Esophagus muscularis mucosa (tissue), 4 donors: ENCODE measurements around the gene UROC1.

Experiments
- EP300 ChIP-seq: sonication (generic); formaldehyde crosslinking; IDR thresholded peaks from one replicate; pipeline ENCODE4 v1.6.1; 2017; ENCODE audit warnings: antibody characterized with exemption
- POLR2A ChIP-seq: fragments of 450-650 bp; IDR thresholded peaks from one replicate; pipeline ENCODE4 v1.6.1; 2017; ENCODE audit warnings: antibody characterized with exemption, moderate library complexity, mild to moderate bottlenecking, low read depth
- POLR2AphosphoS5 ChIP-seq, 2 donors: sonication (generic); formaldehyde crosslinking; IDR thresholded peaks; one replicate each; pipeline ENCODE4 v1.6.1; 2017; ENCODE audit warnings: antibody characterized with exemption in 2 of 2
- TF ChIP-seq, protein P1 (sequence below), 3 experiments: fragments of 200-600 bp in 2 of 3; fragments of 450-650 bp in 1 of 3; sonication (generic) in 2 of 3; IDR thresholded peaks; one replicate each; pipeline ENCODE4 v1.5.1; 2017 to 2019; ENCODE audit warnings: antibody characterized with exemption in 3 of 3, mild to moderate bottlenecking in 2 of 3, moderate library complexity in 1 of 3

DNA sequence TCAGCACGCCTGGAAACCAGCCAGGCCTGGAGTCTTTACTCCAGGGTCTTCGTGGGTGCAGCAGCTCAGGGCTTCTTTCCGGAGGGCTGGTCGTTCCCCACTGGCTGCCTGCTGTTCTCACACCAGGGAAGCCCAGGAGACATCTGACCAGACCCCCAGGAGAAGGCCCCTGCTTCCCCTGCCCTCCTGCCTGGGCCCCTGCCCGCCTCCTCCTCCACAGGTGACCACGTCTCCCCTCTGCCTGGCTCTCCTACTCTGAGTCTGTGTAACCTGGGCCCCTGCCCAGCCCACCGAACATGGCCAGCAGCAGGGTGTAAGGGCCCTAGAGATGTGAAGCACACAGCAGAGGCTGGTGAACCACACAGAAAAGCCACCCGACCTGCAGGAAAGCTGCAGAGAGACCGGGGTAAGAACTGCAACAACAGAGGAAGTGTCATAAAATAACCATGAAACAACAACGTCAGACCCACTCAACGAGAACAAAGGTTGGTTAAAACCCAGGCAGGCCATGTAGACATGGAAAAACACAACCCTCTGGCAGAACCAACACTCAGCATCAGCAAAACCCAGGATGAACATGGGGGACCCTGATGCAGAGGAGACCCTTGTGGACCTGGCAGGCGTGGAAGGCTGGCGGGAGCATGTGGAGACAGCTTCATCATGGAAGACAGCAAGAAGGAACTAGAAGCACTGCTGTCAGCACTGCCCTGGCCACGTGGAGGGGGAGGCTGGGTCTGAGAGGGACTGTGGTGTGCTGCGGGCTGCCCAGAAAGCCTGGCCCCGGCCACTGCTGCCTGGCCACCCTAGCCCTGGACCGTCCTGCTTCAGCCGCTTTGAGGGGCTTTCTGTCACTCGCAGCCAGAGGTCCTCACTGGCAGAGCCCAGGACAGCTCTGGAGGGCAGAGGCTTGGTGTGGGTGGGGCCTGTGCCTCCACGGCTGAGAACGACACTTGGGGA, 20.4 kb downstream of the UROC1 start:
- TF ChIP-seq, protein P1, sequence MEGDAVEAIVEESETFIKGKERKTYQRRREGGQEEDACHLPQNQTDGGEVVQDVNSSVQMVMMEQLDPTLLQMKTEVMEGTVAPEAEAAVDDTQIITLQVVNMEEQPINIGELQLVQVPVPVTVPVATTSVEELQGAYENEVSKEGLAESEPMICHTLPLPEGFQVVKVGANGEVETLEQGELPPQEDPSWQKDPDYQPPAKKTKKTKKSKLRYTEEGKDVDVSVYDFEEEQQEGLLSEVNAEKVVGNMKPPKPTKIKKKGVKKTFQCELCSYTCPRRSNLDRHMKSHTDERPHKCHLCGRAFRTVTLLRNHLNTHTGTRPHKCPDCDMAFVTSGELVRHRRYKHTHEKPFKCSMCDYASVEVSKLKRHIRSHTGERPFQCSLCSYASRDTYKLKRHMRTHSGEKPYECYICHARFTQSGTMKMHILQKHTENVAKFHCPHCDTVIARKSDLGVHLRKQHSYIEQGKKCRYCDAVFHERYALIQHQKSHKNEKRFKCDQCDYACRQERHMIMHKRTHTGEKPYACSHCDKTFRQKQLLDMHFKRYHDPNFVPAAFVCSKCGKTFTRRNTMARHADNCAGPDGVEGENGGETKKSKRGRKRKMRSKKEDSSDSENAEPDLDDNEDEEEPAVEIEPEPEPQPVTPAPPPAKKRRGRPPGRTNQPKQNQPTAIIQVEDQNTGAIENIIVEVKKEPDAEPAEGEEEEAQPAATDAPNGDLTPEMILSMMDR (IDR thresholded peaks at IDR 0.05) = no peak
- TF ChIP-seq POLR2AphosphoS5 (IDR thresholded peaks at IDR 0.05) (no peak), EP300 (no peak), POLR2A (no peak)
